Activated CD4-positive, alpha-beta T cell treated with anti-CD3 and anti-CD28 coated beads for 4 hours (primary cell): ENCODE measurements around the gene PREX1.

Experiments used
- DNase-seq, 2 donors: peaks; one replicate each; pipeline ENCODE4 v3.0.0-alpha.2; 2020

PREX1 gene

DNA sequence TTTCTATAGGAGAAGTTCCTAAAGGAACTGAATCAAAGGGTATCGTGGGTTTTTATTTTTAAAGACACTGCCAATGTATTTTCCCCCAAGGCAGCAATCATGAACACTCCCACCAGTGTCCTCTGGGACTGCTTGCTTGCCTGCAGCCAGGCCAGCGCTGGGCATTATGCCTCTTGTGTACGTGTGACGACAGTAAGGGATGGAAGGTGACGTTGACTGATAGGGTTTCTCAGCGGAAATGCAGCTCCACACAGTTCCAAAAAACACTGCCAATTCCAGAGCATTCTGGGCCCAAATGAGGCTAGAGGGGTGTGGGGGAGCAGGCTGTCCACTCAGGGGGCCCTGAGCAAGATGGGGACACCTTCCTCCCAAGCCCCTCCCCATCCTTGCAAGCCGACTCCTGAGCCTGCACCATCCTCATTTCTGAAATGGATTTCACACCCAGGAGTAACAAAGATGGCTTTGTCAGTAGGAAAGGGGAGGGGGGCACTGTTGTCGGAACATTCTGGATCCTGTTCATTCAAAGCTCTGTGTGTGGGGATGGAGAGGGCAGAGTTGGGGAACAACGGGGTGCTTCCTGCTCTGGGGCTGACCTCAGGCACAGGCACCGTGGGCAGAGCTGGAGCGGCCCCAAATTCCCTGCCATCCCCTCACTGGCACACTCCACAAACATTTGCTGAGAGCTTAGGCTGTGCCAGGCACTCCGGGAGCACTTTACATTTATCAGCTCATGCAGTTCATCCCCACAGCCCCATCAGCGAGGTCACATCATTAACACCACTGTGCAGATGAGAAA lies 20.0 kb downstream of the PREX1 start:
- no peak for DNase-seq

DNA sequence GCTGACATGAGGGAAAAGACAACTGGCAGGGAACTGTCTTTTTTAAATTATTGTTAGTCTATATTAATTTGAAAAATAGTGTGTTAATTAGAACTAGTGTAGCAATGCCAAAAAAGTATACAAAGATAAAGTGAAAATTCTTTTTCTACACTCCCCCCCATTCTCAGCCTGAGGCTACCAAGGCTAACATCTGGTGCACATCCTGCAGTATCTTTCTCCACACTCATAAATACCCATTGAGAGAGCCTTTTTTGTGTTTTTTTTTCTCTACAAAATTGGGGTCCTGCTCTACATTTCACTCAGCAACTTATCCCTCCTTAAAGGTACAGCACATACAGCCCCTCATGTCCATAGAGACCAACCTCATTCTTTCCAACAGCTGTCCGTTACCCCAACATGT lies 20.7 kb downstream of the PREX1 start:
- no peak for DNase-seq

DNA sequence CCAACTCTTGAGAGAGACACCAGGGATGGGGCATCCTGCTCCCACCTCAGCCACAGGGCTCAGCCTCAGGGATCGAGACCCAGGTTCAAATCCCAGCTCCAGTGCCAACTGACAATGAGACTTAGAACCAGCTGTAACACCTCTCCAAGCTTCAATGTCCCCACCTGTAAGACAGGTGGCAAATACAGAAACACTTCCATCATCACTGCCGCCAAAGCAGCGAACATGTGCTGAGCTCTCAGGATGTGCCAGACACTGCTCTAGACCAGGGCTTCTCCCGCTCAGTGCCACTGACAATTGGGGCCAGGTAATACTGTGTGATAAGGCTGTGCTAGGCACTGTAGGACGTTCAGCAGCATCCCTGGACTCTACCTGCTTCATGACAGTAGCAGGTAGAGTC lies 22.1 kb downstream of the PREX1 start:
- DNase-seq, result no peak

DNA sequence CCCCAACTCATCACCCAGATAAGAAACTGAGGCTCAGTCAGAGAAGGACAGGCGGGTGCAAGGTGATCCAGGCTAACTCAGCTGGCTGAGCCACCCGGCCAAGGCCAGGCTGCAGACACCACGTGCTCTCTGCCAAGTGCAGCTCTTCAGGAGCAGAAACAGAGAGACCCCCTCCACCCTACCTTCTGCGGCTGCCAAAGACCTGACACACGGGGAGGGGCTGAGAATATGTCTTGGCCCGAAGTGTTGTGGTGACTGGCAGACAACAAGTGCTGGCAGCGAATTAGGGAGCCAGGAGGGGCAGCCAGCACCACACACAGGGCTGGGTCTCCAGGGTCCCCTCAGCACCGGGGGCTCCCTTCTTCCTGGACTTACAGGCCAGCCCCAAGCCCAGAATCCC lies 22.5 kb downstream of the PREX1 start:
- no peak for DNase-seq

GRCh38 chr20:48804300-48804980 lies 23.4 kb downstream of the PREX1 start:
- no peak for DNase-seq

- no peak for DNase-seq
Observed at GRCh38 chr20:48803176-48804053, 24.4 kb downstream of the PREX1 start.

- DNase-seq, result no peak
Observed at GRCh38 chr20:48802647-48803046, 25.2 kb downstream of the PREX1 start.

- DNase-seq, result no peak
Observed at GRCh38 chr20:48802216-48802615, 25.6 kb downstream of the PREX1 start.

- no peak for DNase-seq
Observed at GRCh38 chr20:48801197-48801596, 26.6 kb downstream of the PREX1 start.

DNA sequence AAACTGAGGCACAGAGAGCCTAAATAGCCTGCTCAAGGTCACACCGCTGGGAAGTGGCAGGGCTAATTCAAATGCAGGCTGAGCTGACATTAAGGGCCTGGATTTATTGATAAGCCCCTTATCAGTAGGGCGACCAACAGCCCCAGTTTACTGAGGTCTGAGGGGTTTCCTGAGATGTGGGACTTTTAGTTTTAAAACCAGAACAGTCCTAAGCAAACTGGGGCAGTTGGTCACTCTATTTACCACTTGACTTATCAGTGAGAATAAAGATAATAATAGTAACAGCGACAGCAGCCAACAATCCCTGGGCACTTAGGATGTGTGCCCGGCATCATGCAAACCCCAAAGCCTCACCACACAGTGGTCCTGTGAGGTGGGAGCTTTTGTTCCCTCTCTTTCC lies 27.6 kb downstream of the PREX1 start:
- DNase-seq, result no peak

DNA sequence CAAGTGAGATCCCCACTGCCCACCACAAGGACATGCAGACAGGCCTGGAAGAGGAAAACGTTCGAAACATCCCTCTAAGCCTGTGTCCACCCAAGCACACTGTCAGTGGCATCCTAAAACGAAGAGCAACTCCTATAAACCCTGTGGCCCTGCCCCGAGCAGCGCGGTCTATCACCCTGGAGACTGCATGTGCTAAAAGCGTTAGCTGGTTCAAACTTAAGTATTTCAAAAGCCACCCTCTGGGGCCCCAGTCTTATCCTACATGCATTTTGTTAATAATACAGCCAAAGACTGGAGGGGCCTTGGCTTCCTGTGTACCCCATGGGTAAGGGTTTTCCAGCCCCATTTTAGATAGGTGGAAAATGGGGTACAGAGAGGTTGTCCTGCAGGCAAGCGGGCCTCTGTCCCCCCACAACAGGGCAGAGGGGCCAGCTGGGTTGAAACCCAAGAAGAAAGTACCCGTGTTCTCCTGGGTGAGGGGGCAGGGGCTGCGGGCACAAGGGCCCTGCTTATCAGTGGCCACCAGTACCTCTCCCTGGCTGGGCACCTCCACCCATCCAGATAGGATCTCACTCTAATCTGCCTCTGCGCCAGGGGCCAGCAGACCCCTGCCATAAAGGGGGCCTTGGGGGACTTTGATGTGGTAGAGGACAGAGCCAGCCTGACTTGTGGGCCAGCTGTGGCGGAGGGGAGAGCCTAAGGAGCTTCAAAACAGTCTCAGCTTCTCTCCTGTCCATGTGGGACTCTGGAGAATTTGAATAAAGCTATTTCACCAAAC lies 28.3 kb downstream of the PREX1 start:
- DNase-seq, result no peak

GRCh38 chr20:48797850-48798747 lies 29.7 kb downstream of the PREX1 start:
- DNase-seq, result no peak

DNA sequence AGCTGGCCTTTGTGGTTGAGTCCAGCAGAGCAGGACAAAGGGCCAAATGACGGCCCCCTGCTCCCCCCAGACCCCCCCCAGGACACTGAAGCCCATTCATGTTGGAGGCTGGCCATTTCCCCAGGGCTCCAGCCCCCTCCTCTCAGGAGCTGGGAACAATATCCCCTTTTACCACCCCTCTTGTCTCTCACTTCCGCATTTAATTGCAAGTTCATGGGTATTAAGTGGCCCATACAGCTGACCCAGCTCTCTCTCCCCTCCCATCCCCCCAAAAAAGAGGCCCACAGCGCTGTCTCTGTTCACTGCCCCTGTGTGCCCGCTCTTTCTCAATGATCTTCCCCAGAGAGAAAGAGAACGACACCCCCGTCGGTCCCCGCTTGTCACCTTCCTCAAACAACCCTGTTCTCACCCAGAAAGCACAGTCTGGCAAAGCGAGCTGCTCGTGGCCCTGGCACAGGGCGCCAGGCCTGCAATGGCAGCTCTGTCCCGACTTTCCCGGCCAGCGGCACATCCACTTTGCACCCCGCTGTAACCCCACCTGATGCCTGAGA lies 30.4 kb downstream of the PREX1 start:
- DNase-seq, result no peak

- no peak for DNase-seq
Observed at GRCh38 chr20:48795732-48796131, 32.1 kb downstream of the PREX1 start.

GRCh38 chr20:48794816-48795457 lies 32.9 kb downstream of the PREX1 start:
- DNase-seq, result no peak

DNA sequence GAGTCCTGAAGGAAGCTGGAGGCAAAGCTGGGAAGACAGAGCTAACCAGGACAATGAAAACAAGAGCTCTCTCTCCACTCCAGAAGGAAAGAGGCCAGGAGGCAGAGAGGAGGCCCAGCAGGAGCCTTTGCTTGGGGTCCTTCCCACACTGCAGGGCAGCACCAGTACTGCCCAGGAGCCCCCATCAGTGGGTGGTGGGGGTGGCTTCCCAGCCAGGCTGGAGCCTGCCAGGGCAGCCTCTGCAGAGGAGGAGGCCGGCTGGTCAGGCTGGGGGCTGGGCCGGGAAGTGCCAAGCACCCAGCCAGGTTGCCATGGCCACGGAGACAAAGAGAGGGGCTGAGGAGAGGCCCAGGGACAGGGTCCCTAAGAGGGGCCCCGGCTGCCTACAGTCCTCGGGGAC lies 33.4 kb downstream of the PREX1 start:
- DNase-seq, result no peak

DNA sequence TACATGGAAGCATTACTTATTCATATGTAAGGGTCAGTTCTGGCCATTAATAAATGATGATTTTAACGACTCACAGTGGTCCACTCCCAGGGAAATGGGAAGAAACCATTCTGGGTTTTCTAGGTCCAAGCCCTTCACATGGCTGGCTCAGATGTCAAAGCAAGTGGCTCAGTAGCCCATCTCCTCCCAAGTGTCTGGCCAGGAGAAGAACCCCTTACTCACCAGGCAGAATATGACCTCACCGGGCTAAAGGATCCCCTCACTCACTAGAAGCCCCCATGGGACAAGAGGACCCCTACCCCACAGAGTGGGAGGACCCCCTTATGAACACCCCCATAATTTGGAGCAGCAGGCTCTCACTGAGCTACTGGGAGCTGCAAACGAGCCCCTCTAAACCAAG lies 34.0 kb downstream of the PREX1 start:
- no peak for DNase-seq

DNA sequence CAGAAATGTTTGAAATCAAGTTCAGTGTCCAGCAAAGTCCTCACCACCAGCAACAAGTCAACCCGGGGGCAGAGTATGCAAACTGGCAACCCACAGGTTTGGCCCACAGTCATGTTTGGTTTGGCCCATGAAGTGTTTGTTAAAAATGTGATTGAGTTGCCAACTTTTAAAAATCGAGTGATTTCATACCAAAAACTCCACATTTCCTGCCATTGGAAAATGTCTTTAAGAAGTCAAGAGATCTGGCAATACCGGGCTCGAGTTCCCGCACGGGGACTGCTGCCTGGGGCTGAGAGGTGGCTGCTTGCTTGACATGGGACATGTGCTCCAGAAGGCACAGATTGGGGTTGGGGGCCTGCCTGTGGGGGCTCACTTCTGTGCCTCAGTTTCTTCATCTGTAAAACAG lies 36.1 kb downstream of the PREX1 start:
- no peak for DNase-seq

GRCh38 chr20:48791014-48791413 lies 36.8 kb downstream of the PREX1 start:
- DNase-seq, result no peak

GRCh38 chr20:48790473-48791003 lies 37.3 kb downstream of the PREX1 start:
- DNase-seq, result no peak
